GM10847 (cell line): ENCODE measurements around the gene PAPPA.

Source experiments
- POLR2A ChIP-seq: IDR thresholded peaks from 2 replicates; pipeline ENCODE4 v1.6.1; 2011; ENCODE audit not compliant: insufficient read length; ENCODE audit errors: extremely low read depth

The PAPPA gene

GRCh38 chr9:116285320-116285719 is 131.7 kb downstream of the PAPPA start:
- TF ChIP-seq POLR2A: no peak

GRCh38 chr9:116286297-116286696 is 132.7 kb downstream of the PAPPA start:
- no peak for TF ChIP-seq POLR2A

GRCh38 chr9:116287721-116288120 is 134.1 kb downstream of the PAPPA start:
- TF ChIP-seq POLR2A: no peak

- TF ChIP-seq POLR2A: no peak
Observed at GRCh38 chr9:116288658-116289057, 135.1 kb downstream of the PAPPA start.

DNA sequence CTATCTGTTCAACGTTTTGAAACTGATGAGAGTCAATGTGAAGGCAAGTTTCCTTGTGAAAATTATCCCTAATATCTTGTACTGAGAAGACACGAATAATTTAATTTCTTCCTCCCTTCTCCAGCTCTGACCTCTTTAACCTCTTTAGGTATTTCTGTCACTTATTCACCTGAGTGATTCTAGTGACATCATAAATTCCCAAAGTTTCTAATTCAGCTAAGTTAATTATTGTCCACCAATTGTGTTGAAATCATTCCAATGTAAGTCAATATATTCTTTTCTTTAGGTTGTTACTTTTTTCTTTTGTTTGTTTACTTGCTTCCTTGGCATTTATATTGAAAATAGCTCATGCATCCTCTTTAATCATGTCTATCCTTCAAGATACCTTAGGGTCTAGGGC is 143.8 kb downstream of the PAPPA start:
- no peak for TF ChIP-seq POLR2A

- TF ChIP-seq POLR2A: no peak
Observed at GRCh38 chr9:116298249-116298648, 144.7 kb downstream of the PAPPA start.

DNA sequence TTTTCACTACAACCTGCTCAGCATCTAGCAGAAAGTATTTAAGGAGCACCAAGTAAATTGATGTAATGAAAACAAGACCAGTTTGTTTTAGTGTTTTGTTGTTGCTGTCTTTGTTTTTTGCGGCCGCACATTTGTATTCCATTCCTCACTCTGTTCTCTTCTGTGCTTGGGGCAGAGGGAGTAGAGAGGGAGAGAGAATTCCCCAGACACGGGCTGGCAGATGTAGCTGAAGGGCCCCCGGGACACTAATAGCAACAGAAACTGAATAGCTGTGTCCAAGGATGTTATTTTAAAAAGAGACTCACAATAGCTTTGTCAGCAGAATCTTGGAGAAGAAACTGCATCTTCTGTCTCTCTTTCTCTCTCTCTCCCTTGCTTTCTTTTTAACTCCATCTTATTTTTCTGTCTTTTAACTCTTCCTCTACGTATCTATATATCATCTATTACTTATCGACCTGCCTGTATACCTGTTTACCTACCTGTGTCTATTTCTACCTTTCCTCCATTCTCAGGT is 145.3 kb downstream of the PAPPA start:
- no peak for TF ChIP-seq POLR2A

DNA sequence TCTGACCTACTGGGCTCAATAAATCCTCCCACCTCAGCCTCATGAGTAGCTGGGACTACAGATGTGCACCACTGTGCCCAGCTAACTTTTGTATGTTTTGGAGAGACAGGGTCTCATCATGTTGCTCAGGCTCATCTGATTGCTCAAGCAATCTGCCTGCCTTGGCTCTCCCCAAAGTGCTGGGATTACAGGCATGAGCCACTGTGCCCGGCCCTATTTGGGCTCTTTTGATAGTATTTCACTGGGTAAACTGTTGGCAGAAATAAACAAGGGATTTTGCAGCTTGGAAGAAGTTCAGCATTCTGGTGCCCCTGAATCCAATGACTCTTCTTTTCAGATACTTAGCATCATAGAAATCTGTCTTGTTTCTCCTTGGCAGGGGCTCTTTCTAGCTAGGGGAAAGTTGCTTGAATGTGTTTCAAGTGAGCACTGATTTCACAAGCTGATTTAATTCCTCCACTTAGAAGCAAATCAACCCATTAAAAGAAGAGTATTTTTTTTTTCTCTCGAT is 146.8 kb downstream of the PAPPA start:
- no peak for TF ChIP-seq POLR2A

GRCh38 chr9:116303270-116303669 is 149.7 kb downstream of the PAPPA start:
- no peak for TF ChIP-seq POLR2A

- TF ChIP-seq POLR2A: no peak
Observed at GRCh38 chr9:116303886-116304538, 150.4 kb downstream of the PAPPA start.

DNA sequence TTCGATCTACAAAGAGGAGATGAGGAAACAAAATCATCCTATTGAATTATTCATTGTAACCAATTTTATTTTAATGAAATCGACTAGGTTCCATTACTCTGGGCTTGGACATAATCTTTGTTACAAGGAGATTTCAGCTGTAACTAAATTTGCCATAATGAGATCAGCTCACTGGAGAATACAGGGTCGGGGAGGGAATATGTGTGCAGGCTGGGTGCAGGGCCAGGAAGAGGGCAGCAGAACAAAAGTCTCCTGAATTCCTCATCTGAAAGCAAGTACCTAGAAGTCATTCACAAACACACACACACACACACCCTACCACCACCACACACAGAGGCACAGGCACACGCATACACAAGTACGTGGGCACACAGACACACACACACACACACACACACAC is 151.2 kb downstream of the PAPPA start:
- TF ChIP-seq POLR2A: no peak

DNA sequence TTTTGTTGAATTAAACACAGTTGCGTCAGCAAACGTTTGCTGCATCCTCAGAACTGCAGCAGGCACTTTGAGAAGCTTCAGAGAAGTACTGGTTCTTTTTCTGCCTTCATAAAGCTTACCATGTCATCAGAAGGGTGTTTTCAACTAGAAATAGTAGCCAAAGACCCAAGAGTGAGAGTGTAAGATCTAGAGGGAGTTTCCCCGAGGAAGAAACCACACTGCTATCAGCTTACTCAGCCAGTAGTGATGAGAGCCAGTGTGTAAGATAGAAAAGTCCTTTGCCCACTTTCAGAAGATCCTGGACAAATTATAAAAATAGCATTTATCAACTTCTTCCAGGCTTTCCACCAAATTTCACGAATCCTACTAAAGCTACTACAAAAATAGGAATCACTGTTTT is 154.5 kb downstream of the PAPPA start:
- TF ChIP-seq POLR2A: no peak

DNA sequence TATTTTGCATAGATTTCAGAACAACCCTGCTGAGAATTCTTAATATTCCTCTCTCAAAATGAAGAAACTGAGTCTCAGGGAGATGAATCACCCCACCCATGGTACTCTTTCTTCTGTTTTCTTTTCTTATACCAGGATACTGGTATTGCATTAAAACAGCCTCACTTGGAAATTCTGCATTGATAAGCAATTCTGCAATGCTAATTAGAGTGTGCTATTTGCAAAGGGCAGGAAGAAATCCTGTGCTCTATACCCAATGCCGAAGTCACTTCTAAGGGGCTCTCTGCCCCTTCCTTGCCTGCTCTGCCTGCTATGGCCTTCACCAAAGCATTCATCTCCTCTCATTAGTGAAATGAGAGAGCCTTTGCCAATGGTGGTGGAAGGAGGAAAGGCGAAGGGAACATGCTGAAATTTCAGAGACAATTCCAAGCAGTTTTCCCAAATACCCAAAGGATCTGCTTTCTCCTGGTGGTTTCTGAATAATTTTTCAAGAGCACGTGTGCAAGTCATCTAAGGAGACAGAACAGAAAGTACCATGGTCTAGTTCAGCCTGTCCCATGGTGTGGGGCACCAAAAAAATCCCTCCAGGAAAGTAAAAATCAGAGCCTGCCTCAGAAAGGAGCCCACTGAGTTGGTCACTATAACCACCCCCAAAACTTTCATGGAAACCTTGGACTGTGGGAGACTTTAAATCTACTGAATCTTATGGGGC is 156.5 kb downstream of the PAPPA start:
- no peak for TF ChIP-seq POLR2A

DNA sequence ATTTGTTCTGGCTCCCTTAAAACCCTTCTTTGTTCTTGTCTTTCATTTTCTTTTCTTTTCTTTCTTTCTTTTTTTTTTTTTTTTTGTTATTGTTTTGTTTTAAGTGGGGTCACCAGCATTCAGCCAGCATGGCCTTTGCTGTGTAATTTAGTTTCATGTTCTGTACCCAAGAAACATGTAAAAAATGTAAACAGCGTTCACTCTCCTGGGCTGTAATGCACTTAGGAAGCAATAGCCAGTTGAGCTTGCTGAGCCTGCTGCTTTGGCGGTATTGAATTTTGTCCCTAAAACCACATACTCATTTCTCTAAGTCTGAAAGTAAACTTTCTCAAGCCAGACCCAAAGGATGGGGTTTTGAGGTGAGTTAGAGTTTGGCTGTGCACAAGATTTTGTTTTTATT is 158.6 kb downstream of the PAPPA start:
- no peak for TF ChIP-seq POLR2A

DNA sequence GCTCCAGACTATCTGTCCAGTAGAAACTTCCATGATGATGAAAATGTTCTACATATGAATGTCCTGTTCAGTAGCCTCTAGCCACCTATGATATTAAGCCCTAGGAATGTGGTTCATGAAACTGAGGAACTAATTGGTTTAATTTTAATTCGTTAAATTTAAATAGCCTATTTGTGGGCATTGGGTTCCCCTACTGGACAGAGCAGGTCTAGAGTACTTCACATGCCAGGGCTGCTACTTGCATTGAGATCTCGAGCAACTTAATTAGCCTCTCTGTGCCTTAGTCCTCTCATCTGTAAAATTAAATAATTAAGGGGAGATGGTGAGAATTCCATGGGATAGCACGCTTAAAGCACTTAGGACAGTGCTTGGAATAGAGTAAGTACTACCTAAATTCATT is 160.0 kb downstream of the PAPPA start:
- TF ChIP-seq POLR2A: no peak

GRCh38 chr9:116316246-116316645 is 162.7 kb downstream of the PAPPA start:
- TF ChIP-seq POLR2A: no peak
